Fibroblast of villous mesenchyme (primary cell): ENCODE measurements around the gene BHLHE40. TPM values are rescaled to one million over a fixed set of nuclear protein-coding genes. Genes with fewer than 3 reads are reported as not detected.

Experiments used
- DNase-seq: peaks from one replicate; pipeline ENCODE4 v3.0.0-alpha.2; 2010; ENCODE audit warnings: low read depth
- H3K4me3 ChIP-seq: 2 replicates; pipeline ENCODE4 v1.5.1; 2011; ENCODE audit warnings: low read depth, mild to moderate bottlenecking, low read length
- CTCF ChIP-seq: IDR thresholded peaks from 2 replicates; pipeline ENCODE4 v1.5.1; 2012; ENCODE audit warnings: low read depth, mild to moderate bottlenecking, low read length; ENCODE audit not compliant: insufficient read depth
- total RNA-seq: library from RNA; depleted of rRNA; stranded (reverse); fragments of >200 nt; gene quantifications from 2 replicates; pipeline ENCODE4 v1.2.3, GENCODE V29; 2012

Gene BHLHE40
- total RNA-seq, 1 donor = 53.5 TPM

GRCh38 chr3:5006755-5007202 is 27.5 kb downstream of the BHLHE40 start:
- no peak overlapping the region for H3K4me3 ChIP-seq
- no peak for TF ChIP-seq CTCF
- no peak for DNase-seq

- TF ChIP-seq CTCF = no peak
- H3K4me3 ChIP-seq = no peak overlapping the region
Measured at GRCh38 chr3:5007873-5008272, 28.6 kb downstream of the BHLHE40 start.

GRCh38 chr3:5009506-5010109 is 30.4 kb downstream of the BHLHE40 start:
- no peak for DNase-seq
- H3K4me3 ChIP-seq = no peak overlapping the region
- no peak for TF ChIP-seq CTCF

More at GRCh38 chr3:5007873-5008272, 28.6 kb downstream of the BHLHE40 start:
- DNase-seq = no peak

- no peak overlapping the region for H3K4me3 ChIP-seq
- no peak for DNase-seq
- no peak for TF ChIP-seq CTCF
Measured at GRCh38 chr3:5010140-5010539, 30.9 kb downstream of the BHLHE40 start.

GRCh38 chr3:5010706-5011554 is 31.7 kb downstream of the BHLHE40 start:
- no peak overlapping the region for H3K4me3 ChIP-seq
- DNase-seq = no peak
- no peak for TF ChIP-seq CTCF

GRCh38 chr3:5011555-5012256 is 32.5 kb downstream of the BHLHE40 start:
- TF ChIP-seq CTCF = no peak
- DNase-seq = no peak
- no peak overlapping the region for H3K4me3 ChIP-seq
